ENCODE results near the gene GUCY1A2. TPM values are rescaled to one million over a fixed set of nuclear protein-coding genes. Genes with fewer than 3 reads are reported as not detected.
A peak's percentile ranks its signal among the peaks of the same experiment; 100 is the strongest.

Gene GUCY1A2
- total RNA-seq, 6 experiments from 2014 or later = 1.1 to 4.9 (median 2.5) TPM

- no peaks in the 10 kb centered on the region for H3K36me3 ChIP-seq
- TF ChIP-seq POLR2A (IDR thresholded peaks at IDR 0.05) (no peak), CTCF (IDR thresholded peaks at IDR 0.05) (no peak)
- 59% methylated on average over 2 of the region's 2 CpGs for WGBS (ENCODE audit: insufficient coverage, low coverage, low lambda C conversion rate, missing lambda C conversion rate)
- no peaks in the 10 kb centered on the region for H3K9me3 ChIP-seq
- H3K4me3 ChIP-seq = no peak overlapping the region
- intact Hi-C loops (cut with DNase I) = no loop called here
- H3K4me1 ChIP-seq = peaks cover 0 to 4% (median 0%) of the 10 kb centered on the region in 4 donors
- H3K27me3 ChIP-seq = no peaks in the 10 kb centered on the region
- DNase-seq (no peak), ATAC-seq (no peak)
- no peak overlapping the region for H3K27ac ChIP-seq
Observed at GRCh38 chr11:107040433-107041087, 22.3 kb upstream of the GUCY1A2 start.

- no peaks in the 10 kb centered on the region for H3K36me3 ChIP-seq
- ATAC-seq = no peak
- no peaks in the 10 kb centered on the region for H3K4me1 ChIP-seq
- H3K4me3 ChIP-seq = no peak overlapping the region
- intact Hi-C loops (cut with DNase I) = no loop called here
- no peak for TF ChIP-seq POLR2A (IDR thresholded peaks at IDR 0.05)
- TF ChIP-seq CTCF (IDR thresholded peaks at IDR 0.05) = no peak
- no peak for DNase-seq
- H3K9me3 ChIP-seq = no peaks in the 10 kb centered on the region
- H3K27me3 ChIP-seq = peaks cover 0 to 4% of the 10 kb centered on the region in 2 donors
- H3K27ac ChIP-seq = no peak overlapping the region
Observed at GRCh38 chr11:107025673-107026072, 7.4 kb upstream of the GUCY1A2 start.

GRCh38 chr11:107020594-107020993 lies 2.3 kb upstream of the GUCY1A2 start:
- 56% methylated on average over 2 of the region's 2 CpGs for WGBS (ENCODE audit: insufficient coverage, low coverage, low lambda C conversion rate, missing lambda C conversion rate)

GRCh38 chr11:107018902-107019493 lies 722 bp upstream of the GUCY1A2 start:
- H3K27ac ChIP-seq = no peak overlapping the region
- WGBS (ENCODE audit: insufficient coverage, low coverage, low lambda C conversion rate, missing lambda C conversion rate) = 6% methylated on average over 13 of the region's 36 CpGs
- H3K9me3 ChIP-seq = no peaks in the 10 kb centered on the region
- intact Hi-C loops (cut with DNase I) = no loop called here
- no peak for TF ChIP-seq CTCF (IDR thresholded peaks at IDR 0.05)
- TF ChIP-seq POLR2A (IDR thresholded peaks at IDR 0.05) = no peak
- peak; percentile 45 to 66 (median 65) for DNase-seq
- no peaks in the 10 kb centered on the region for H3K36me3 ChIP-seq
- peaks cover 0 to 22% of the 10 kb centered on the region in 2 donors for H3K27me3 ChIP-seq
- peak overlapping the region; percentile 12 to 49 (median 21) for H3K4me3 ChIP-seq
- ATAC-seq = peak; percentile 69 to 88 (median 86)
- peaks cover 0 to 7% (median 2%) of the 10 kb centered on the region in 4 donors for H3K4me1 ChIP-seq

More at GRCh38 chr11:107020594-107020993, 2.3 kb upstream of the GUCY1A2 start:
- DNase-seq = no peak
- Histone ChIP-seq H3K36me3 (no peaks in the 10 kb centered on the region), H3K4me3 (no peak overlapping the region), H3K4me1 (peaks cover 0 to 7% (median 2%) of the 10 kb centered on the region in 4 donors), H3K27me3 (peaks cover 0 to 22% of the 10 kb centered on the region in 2 donors), H3K9me3 (no peaks in the 10 kb centered on the region), H3K27ac (no peak overlapping the region)
- intact Hi-C loops (cut with DNase I) = no loop called here
- ATAC-seq = no peak
- TF ChIP-seq CTCF (IDR thresholded peaks at IDR 0.05) (no peak), POLR2A (IDR thresholded peaks at IDR 0.05) (no peak)
